NCI-H2196 (cell line): ENCODE data around the gene ELAVL1.

Source experiments
- DNase-seq: peaks from one replicate; lab custom pipeline; 2025; ENCODE audit not compliant: unreplicated experiment; lab: John Stamatoyannopoulos, UW

Gene ELAVL1

GRCh38 chr19:8021374-8021773 lies 15.9 kb upstream of the ELAVL1 start:
- no peak for DNase-seq

GRCh38 chr19:8020681-8021080 lies 15.2 kb upstream of the ELAVL1 start:
- DNase-seq: no peak

GRCh38 chr19:8017808-8018207 lies 12.4 kb upstream of the ELAVL1 start:
- no peak for DNase-seq

GRCh38 chr19:8004723-8005513 lies 523 bp downstream of the ELAVL1 start:
- no peak for DNase-seq

- no peak for DNase-seq
Observed at GRCh38 chr19:8004001-8004400, 1.4 kb downstream of the ELAVL1 start.

- DNase-seq: peak; percentile 88
Observed at GRCh38 chr19:8001995-8002849, 3.2 kb downstream of the ELAVL1 start.

GRCh38 chr19:8001651-8001994 lies 3.8 kb downstream of the ELAVL1 start:
- no peak for DNase-seq

- DNase-seq: no peak
Observed at GRCh38 chr19:8000298-8001038, 5.0 kb downstream of the ELAVL1 start.

GRCh38 chr19:7999376-7999775 lies 6.1 kb downstream of the ELAVL1 start:
- DNase-seq: no peak

- DNase-seq: no peak
Observed at GRCh38 chr19:7997809-7998480, 7.5 kb downstream of the ELAVL1 start.

- no peak for DNase-seq
Observed at GRCh38 chr19:7996883-7997282, 8.6 kb downstream of the ELAVL1 start.

GRCh38 chr19:7995810-7996158 lies 9.7 kb downstream of the ELAVL1 start:
- no peak for DNase-seq

GRCh38 chr19:7994928-7995809 lies 10.3 kb downstream of the ELAVL1 start:
- DNase-seq: no peak

- DNase-seq: no peak
Observed at GRCh38 chr19:7994114-7994513, 11.3 kb downstream of the ELAVL1 start.

GRCh38 chr19:7993560-7993959 lies 11.9 kb downstream of the ELAVL1 start:
- DNase-seq: no peak

GRCh38 chr19:7992575-7992974 lies 12.9 kb downstream of the ELAVL1 start:
- DNase-seq: no peak

- DNase-seq: no peak
Observed at GRCh38 chr19:7989071-7989575, 16.3 kb downstream of the ELAVL1 start.

- DNase-seq: no peak
Observed at GRCh38 chr19:7988307-7988706, 17.1 kb downstream of the ELAVL1 start.

GRCh38 chr19:7987114-7987768 lies 18.2 kb downstream of the ELAVL1 start:
- DNase-seq: no peak
